ENCODE results near the gene ATAD3C.
"Not testable (repeated sequence)": the region's sequence is repeated elsewhere in the genome, so short reads cannot be mapped to it uniquely, and the experiment has no call there.

DNA sequence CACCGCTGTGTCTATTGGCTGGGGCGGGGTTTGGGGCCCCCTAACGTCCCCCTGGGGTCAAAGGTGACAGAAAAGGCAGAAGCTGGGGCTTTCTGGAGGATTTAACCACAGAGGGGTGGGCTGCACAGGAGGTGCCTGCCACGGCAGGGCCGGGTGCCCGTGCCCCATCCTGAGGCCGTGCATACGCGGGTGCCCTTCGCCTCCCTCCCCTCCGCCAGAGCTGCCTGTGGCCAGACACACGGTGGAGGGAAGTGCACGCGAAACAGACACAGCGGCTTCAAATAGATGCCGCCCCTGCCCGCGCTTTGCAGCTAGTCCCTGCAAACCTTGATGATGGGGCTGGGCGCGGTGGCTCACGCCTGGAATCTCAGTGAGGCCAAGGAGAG, 60.0 kb downstream of the ATAD3C start:
- TF ChIP-seq, protein P1, sequence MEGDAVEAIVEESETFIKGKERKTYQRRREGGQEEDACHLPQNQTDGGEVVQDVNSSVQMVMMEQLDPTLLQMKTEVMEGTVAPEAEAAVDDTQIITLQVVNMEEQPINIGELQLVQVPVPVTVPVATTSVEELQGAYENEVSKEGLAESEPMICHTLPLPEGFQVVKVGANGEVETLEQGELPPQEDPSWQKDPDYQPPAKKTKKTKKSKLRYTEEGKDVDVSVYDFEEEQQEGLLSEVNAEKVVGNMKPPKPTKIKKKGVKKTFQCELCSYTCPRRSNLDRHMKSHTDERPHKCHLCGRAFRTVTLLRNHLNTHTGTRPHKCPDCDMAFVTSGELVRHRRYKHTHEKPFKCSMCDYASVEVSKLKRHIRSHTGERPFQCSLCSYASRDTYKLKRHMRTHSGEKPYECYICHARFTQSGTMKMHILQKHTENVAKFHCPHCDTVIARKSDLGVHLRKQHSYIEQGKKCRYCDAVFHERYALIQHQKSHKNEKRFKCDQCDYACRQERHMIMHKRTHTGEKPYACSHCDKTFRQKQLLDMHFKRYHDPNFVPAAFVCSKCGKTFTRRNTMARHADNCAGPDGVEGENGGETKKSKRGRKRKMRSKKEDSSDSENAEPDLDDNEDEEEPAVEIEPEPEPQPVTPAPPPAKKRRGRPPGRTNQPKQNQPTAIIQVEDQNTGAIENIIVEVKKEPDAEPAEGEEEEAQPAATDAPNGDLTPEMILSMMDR (optimal IDR thresholded peaks at IDR 0.05 in 1 of 3, IDR thresholded peaks at IDR 0.05 in 1 of 3, conservative IDR thresholded peaks at IDR 0.05 in 1 of 3; ENCODE audit: extremely low read depth in 1 of 3, insufficient read depth in 2 of 3, low read length in 3 of 3) = not testable (repeated sequence)
- not testable (repeated sequence) for TF ChIP-seq EZH2 (IDR thresholded peaks at IDR 0.05; ENCODE audit: low read length)
